Skeletal muscle cell (primary cell): ENCODE results near the gene MOCS3.

Experiments
- DNase-seq: peaks from one replicate; pipeline ENCODE4 v3.0.0-alpha.2; 2010; ENCODE audit warnings: low read depth
- H3K4me3 ChIP-seq: 2 replicates; pipeline ENCODE4 v1.5.1; 2011; ENCODE audit warnings: low read depth, mild to moderate bottlenecking, control low read depth, low read length, moderate library complexity

The MOCS3 gene

DNA sequence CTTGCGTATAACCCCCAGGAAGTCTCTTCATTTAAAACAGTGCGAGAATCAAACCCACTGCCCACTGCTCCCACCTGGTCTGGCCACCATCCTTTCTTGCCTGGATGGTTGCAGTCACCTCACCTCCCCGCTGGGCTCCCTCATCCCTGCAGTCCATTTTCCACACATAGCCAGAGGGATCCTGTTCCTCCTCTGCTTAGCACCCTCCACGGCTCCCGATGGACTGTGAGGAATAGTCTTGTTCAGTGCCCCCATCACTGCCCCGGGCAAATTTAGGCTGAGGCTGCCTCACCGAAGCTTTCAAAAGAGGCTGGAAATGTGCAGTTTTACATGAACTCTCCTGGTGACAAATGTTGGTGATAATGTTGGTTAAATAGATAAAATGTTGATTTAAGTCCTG is 46.6 kb downstream of the MOCS3 start:
- H3K4me3 ChIP-seq = no peak overlapping the region
- DNase-seq = no peak

DNA sequence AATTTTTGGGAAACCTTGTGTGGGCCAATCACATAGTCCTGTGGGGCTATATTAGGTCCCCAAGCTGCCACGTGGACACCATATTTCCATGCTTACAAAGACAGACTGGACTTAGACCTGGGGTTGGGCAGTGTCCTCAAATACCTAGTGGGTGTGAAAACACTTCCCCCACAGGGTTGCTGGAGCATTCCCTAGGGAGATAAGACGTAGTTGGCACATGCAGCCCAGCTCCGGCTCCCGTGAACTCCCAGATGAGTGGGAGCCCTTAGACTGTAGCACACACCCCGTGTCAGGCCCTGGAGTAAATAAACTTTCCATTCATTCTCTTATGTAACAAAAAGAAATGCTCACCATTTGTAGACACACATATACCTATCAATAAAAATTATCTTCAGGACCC is 50.1 kb downstream of the MOCS3 start:
- DNase-seq = no peak
- H3K4me3 ChIP-seq = no peak overlapping the region

DNA sequence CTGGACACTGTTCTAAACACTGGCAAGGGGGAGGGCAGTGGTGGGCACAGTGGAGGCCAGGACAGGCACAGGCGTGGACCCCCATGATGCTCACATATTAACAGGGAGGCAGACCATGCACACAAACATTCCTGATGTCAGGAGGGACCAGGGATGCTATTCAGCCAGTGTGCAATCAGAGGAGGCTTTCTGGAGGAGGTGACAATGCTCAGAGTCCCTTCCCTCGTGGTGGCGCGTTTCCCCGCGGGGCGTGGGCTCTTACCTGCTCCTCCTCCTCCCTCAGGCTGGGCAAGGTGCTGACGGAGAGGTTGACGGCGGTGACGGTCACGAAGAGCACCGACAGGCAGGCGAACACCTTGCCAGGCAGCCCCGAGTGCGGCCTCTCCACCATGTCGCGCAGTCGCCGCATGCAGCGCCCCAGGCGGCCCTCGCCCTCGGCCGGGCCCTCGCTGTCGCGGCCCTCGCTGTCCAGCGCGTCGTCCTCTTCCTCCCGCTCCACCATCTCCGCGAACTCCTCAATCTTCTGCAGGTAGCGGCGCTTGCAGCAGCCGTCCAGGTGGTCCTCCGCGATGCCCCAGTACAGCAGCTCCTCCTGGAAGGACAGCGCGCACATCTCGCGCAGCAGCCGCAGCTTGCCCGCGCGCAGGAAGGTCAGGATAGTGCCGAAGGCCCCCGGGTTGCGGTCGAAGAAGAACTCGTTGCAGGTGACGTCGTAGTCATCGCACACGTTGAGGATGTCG is 50.9 kb downstream of the MOCS3 start:
- H3K4me3 ChIP-seq = no peak overlapping the region
- no peak for DNase-seq

DNA sequence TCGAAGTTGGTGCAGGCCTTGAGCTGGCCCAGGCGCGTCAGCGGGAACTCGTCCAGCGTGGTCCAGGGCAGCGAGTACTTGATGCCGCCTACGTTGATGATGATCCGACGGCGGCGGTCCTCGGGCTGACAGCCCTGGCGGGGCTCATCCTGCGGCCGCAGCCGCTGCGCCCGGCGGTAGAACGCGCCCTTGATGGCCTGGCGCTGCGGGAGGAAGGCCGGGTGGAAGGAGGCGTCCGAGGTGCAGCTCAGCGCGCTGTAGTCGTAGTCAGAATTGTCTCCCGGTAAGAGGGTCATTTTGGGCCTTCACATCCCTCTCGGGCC is 51.4 kb downstream of the MOCS3 start:
- H3K4me3 ChIP-seq = no peak overlapping the region
- DNase-seq = no peak

DNA sequence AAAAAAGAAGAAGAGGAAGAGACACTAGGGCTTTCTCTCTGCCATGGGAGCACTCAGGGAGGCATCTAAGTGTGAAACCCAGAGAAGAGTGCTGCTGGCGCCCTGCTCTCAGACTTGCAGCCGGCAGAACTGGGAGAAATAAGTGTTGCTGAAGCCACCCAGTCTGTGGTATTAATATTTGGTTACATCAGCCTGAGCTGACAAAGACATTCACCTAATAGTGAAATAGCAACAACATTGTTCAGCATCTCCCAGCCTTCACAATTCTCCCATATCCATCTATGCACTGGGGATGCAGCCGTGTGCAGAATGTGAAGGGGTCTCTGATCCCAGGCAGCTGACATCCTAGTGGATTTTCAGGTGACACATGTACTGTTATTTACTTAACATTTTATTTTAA is 52.3 kb downstream of the MOCS3 start:
- no peak for DNase-seq
- no peak overlapping the region for H3K4me3 ChIP-seq

DNA sequence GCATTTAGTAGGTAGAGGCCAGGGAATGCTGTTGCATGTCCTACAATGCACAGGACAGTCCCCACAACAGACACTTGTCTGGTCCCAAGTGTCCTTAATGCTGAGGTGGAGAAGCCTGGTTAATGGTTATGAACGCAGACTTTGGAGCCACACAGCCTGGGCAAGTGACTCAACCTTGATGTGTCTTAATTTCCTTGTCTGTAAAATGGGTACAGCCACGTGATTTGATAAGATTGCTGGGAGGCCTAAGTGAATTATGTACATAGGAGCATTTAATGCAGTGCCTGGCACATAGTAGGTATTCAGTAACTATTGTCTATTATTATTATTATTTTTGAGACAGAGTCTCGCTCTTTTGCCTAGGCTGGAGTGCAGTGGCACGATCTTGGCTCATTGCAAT is 52.9 kb downstream of the MOCS3 start:
- H3K4me3 ChIP-seq = no peak overlapping the region
- DNase-seq = no peak

DNA sequence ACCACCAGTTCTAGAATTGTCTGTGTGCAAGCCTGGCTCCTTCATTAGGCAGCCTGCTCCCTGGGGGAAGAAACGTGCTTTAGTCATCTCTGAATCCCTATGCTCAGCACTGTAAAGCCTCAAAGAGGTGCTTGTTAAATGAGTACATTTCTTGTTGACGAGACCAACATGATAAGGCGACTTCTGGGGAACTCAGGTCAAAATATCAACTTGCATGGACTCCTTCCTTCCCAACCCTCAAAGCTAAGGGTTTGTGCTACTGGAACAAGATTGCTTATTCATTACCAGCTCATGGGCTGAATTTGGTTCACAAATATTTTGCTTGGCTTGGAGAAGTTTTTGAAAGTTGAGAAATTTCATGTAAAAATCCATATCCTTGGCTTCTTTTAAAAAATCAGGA is 53.7 kb downstream of the MOCS3 start:
- no peak overlapping the region for H3K4me3 ChIP-seq
- no peak for DNase-seq
